IMR-90 (cell line): ENCODE results near the gene PGD.

Experiments used
- CTCF ChIP-seq: conservative IDR thresholded peaks from 2 replicates; pipeline ENCODE4 v1.5.1; 2012; ENCODE audit warnings: mild to moderate bottlenecking, low read depth, low read length, improper control_type of control experiment
- FOS ChIP-seq: fragments of 150-350 bp; IDR thresholded peaks from 2 replicates; pipeline ENCODE4 v1.6.1; 2016; ENCODE audit warnings: low read depth, low read length
- MAFK ChIP-seq: IDR thresholded peaks from 2 replicates; pipeline ENCODE4 v1.6.1; 2012; ENCODE audit warnings: low read depth, low read length, improper control_type of control experiment
- MAZ ChIP-seq: IDR thresholded peaks from 2 replicates; pipeline ENCODE4 v1.6.1; 2012; ENCODE audit warnings: low read depth, mild to moderate bottlenecking, low read length, improper control_type of control experiment, moderate library complexity, borderline replicate concordance
- MXI1 ChIP-seq: IDR thresholded peaks from 2 replicates; pipeline ENCODE4 v1.6.1; 2012; ENCODE audit warnings: low read depth, mild to moderate bottlenecking, low read length, moderate library complexity, borderline replicate concordance
- POLR2A ChIP-seq: IDR thresholded peaks from 2 replicates; pipeline ENCODE4 v1.6.1; 2012; ENCODE audit warnings: mild to moderate bottlenecking, low read depth, low read length
- RAD21 ChIP-seq: IDR thresholded peaks from 2 replicates; pipeline ENCODE4 v1.6.1; 2012; ENCODE audit warnings: low read length, improper control_type of control experiment
- RCOR1 ChIP-seq: IDR thresholded peaks from 2 replicates; pipeline ENCODE4 v1.6.1; 2012; ENCODE audit warnings: mild to moderate bottlenecking, low read length, improper control_type of control experiment; ENCODE audit not compliant: insufficient replicate concordance
- RFX5 ChIP-seq: IDR thresholded peaks from 2 replicates; pipeline ENCODE4 v1.8.0; 2012; ENCODE audit warnings: low read depth, mild to moderate bottlenecking, low read length, moderate library complexity
- SMC3 ChIP-seq: fragments of 150-350 bp; IDR thresholded peaks from 2 replicates; pipeline ENCODE4 v1.6.1; 2016; ENCODE audit warnings: low read depth, mild to moderate bottlenecking, antibody characterized with exemption, low read length, moderate library complexity
- TF ChIP-seq, protein P1 (sequence below): fragments of 150-350 bp; IDR thresholded peaks from 2 replicates; pipeline ENCODE4 v1.6.1; 2016; ENCODE audit warnings: low read depth, mild to moderate bottlenecking, low read length, moderate library complexity, borderline replicate concordance

GRCh38 chr1:10470043-10470442 is 71.2 kb downstream of the PGD start:
- TF ChIP-seq RCOR1 (no peak), CTCF (no peak), POLR2A (no peak), MXI1 (no peak), RAD21 (no peak), RFX5 (no peak), SMC3 (no peak), MAZ (no peak), MAFK (no peak), FOS (no peak)
- TF ChIP-seq, protein P1, sequence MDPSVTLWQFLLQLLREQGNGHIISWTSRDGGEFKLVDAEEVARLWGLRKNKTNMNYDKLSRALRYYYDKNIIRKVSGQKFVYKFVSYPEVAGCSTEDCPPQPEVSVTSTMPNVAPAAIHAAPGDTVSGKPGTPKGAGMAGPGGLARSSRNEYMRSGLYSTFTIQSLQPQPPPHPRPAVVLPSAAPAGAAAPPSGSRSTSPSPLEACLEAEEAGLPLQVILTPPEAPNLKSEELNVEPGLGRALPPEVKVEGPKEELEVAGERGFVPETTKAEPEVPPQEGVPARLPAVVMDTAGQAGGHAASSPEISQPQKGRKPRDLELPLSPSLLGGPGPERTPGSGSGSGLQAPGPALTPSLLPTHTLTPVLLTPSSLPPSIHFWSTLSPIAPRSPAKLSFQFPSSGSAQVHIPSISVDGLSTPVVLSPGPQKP = no peak
